HCT116 (cell line): ENCODE data around the gene CAPN2. TPM values are rescaled to one million over a fixed set of nuclear protein-coding genes. Genes with fewer than 3 reads are reported as not detected.

Experiments
- ATAC-seq: fragments of 200-7000 bp; cut with Tn5 transposase; 2 replicates; pipeline ENCODE4 v1.9.1; 2020; ENCODE audit warnings: mild to moderate bottlenecking, moderate library complexity
- BruUV-seq: library from RNA; stranded (reverse); fragments of 400-500 nt; replicated peaks from 2 replicates; lab custom pipeline; 2021; lab: Mats Ljungman, UMichigan
- CTCF ChIA-PET: fragments of 300-600 bp; sonication (Branson Sonifier 250); formaldehyde crosslinking; loops from one replicate; lab custom pipeline; 2021; ENCODE audit warnings: antibody characterized with exemption; lab: Charles Lee
- POLR2A ChIA-PET: fragments of 300-600, 350-600 bp; sonication (Branson Sonifier 250); formaldehyde crosslinking; loops from one replicate; lab custom pipeline; 2021; ENCODE audit warnings: antibody characterized with exemption; lab: Charles Lee
- RAD21 ChIA-PET, 2 experiments: fragments of 300-600 bp; sonication (Branson Sonifier 250); formaldehyde crosslinking; loops; one replicate each; lab custom pipeline; 2023; ENCODE audit warnings: low total read pairs in 2 of 2; ENCODE audit not compliant: uncharacterized antibody in 2 of 2, unreplicated experiment in 2 of 2, low non-redundant PET in 1 of 2; lab: Charles Lee
- DNase-seq: peaks from one replicate; pipeline ENCODE4 v3.0.0-alpha.2; 2010; ENCODE audit warnings: low read depth, low spot score
- H2AFZ ChIP-seq: fragments of 200-600 bp; shearing (Covaris generic), sonication (generic); 2 replicates; pipeline ENCODE4 v1.6.1; 2017; ENCODE audit warnings: low read depth, mixed run types, mixed read lengths, antibody characterized with exemption, low read length; ENCODE audit not compliant: poor library complexity, severe bottlenecking
- H3K27ac ChIP-seq: 2 replicates; pipeline ENCODE4 v1.5.1; 2012; ENCODE audit warnings: low read depth, low read length
- H3K27me3 ChIP-seq: fragments of 200-600 bp; sonication (generic); 2 replicates; pipeline ENCODE4 v1.6.1; 2016; ENCODE audit warnings: mixed run types, low read length, mixed read lengths; ENCODE audit not compliant: insufficient read depth
- H3K36me3 ChIP-seq, 2 experiments: fragments of 200-500 bp in 1 of 2; fragments of 200-600 bp in 1 of 2; sonication (Bioruptor generic) in 1 of 2; sonication (generic) in 1 of 2; 2 replicates each; pipeline versions ENCODE4 v1.5.1 to v1.6.1; 2014 to 2016; ENCODE audit warnings: low read length in 2 of 2, inconsistent platforms in 1 of 2, mixed read lengths in 1 of 2, mixed run types in 1 of 2; ENCODE audit not compliant: insufficient read depth in 2 of 2, control insufficient read depth in 1 of 2
- H3K4me1 ChIP-seq, 2 experiments: fragments of 200-600 bp in 1 of 2; sonication (generic) in 1 of 2; 2 replicates each; pipeline versions ENCODE4 v1.5.1 to v1.6.1; 2012 to 2017; ENCODE audit warnings: low read length in 2 of 2, inconsistent platforms in 1 of 2, mild to moderate bottlenecking in 1 of 2, mixed read lengths in 1 of 2, mixed run types in 1 of 2, moderate library complexity in 1 of 2; ENCODE audit not compliant: insufficient read depth in 2 of 2, control insufficient read depth in 1 of 2
- H3K4me2 ChIP-seq: fragments of 200-600 bp; sonication (generic); 2 replicates; pipeline ENCODE4 v1.6.1; 2017; ENCODE audit warnings: mixed run types, low read length, mixed read lengths
- H3K4me3 ChIP-seq, 2 experiments: fragments of 200-600 bp in 1 of 2; sonication (generic) in 1 of 2; replicated peaks in 1 of 2; 2 replicates each; pipeline ENCODE4 v1.5.1; 2011 to 2016; ENCODE audit warnings: low read length in 2 of 2, control low read depth in 1 of 2, low read depth in 1 of 2, mild to moderate bottlenecking in 1 of 2, mixed read lengths in 1 of 2, mixed run types in 1 of 2
- H3K79me2 ChIP-seq: fragments of 200-600 bp; sonication (generic); 2 replicates; pipeline ENCODE4 v1.6.1; 2017; ENCODE audit warnings: mild to moderate bottlenecking, mixed run types, low read length, moderate library complexity, mixed read lengths; ENCODE audit not compliant: insufficient read depth
- H3K9ac ChIP-seq: fragments of 200-600 bp; sonication (generic); 2 replicates; pipeline ENCODE4 v1.6.1; 2016; ENCODE audit warnings: low read length, mixed read lengths
- H3K9me2 ChIP-seq: fragments of 200-600 bp; sonication (generic), shearing (Covaris generic); 2 replicates; pipeline ENCODE4 v1.6.1; 2017; ENCODE audit warnings: mixed run types, mild to moderate bottlenecking, moderate library complexity; ENCODE audit not compliant: insufficient read depth
- H3K9me3 ChIP-seq, 2 experiments: fragments of 200-500 bp in 1 of 2; fragments of 200-600 bp in 1 of 2; sonication (Bioruptor generic) in 1 of 2; sonication (generic) in 1 of 2; 2 replicates each; pipeline ENCODE4 v1.6.1; 2014 to 2017; ENCODE audit warnings: low read length in 2 of 2, mixed read lengths in 2 of 2, inconsistent platforms in 1 of 2, low read depth in 1 of 2, mild to moderate bottlenecking in 1 of 2, mixed run types in 1 of 2, moderate library complexity in 1 of 2; ENCODE audit not compliant: control insufficient read depth in 1 of 2, insufficient read depth in 1 of 2
- H4K20me1 ChIP-seq: fragments of 200-600 bp; sonication (generic), shearing (Covaris generic); 2 replicates; pipeline ENCODE4 v1.6.1; 2017; ENCODE audit warnings: mixed run types, mild to moderate bottlenecking, moderate library complexity; ENCODE audit not compliant: insufficient read depth
- EGR1 ChIP-seq: IDR thresholded peaks from 2 replicates; pipeline ENCODE4 v1.6.1; 2012; ENCODE audit warnings: low read depth
- EZH2 ChIP-seq: fragments of 200-600 bp; sonication (generic); IDR thresholded peaks from 2 replicates; pipeline ENCODE4 v1.6.1; 2017; ENCODE audit warnings: antibody characterized with exemption, mixed run types
- EZH2phosphoT487 ChIP-seq: fragments of 200-600 bp; IDR thresholded peaks from 2 replicates; pipeline ENCODE4 v1.6.1; 2018; ENCODE audit warnings: antibody characterized with exemption, borderline replicate concordance
- JUND ChIP-seq: IDR thresholded peaks from 2 replicates; pipeline ENCODE4 v1.6.1; 2012
- POLR2AphosphoS5 ChIP-seq: IDR thresholded peaks from 2 replicates; pipeline ENCODE4 v1.6.1; 2011; ENCODE audit warnings: mild to moderate bottlenecking, low read depth, low read length, moderate library complexity
- RAD21 ChIP-seq: IDR thresholded peaks from 2 replicates; pipeline ENCODE4 v1.6.1; 2012; ENCODE audit warnings: low read depth, mild to moderate bottlenecking
- SIN3A ChIP-seq: IDR thresholded peaks from 2 replicates; pipeline ENCODE4 v1.6.1; 2012; ENCODE audit warnings: low read depth
- SRF ChIP-seq: IDR thresholded peaks from 2 replicates; pipeline ENCODE4 v1.6.1; 2012; ENCODE audit warnings: low read depth
- TCF7L2 ChIP-seq: IDR thresholded peaks from 2 replicates; pipeline ENCODE4 v1.7.0; 2011; ENCODE audit warnings: borderline replicate concordance, inconsistent platforms; ENCODE audit not compliant: insufficient read depth, insufficient read length; ENCODE audit errors: extremely low read depth
- ZFX ChIP-seq: fragments of 450-650 bp; IDR thresholded peaks from 2 replicates; pipeline ENCODE4 v1.6.1; 2017
- ZNF274 ChIP-seq: fragments of 200-500 bp; sonication (Bioruptor generic); IDR thresholded peaks from 2 replicates; pipeline ENCODE4 v1.6.1; 2014; ENCODE audit warnings: mild to moderate bottlenecking, low read depth, low read length, inconsistent platforms
- intact Hi-C: fragments of 100-400 bp; cut with micrococcal nuclease; formaldehyde crosslinking; loops from 2 replicates; pipeline ENCODE4 v1.10.0; 2022
- total RNA-seq: library from RNA; stranded (reverse); gene quantifications from one replicate; pipeline ENCODE4 v1.2.1, GENCODE V29; 2021; ENCODE audit not compliant: unreplicated experiment
- TF ChIP-seq, protein P1 (sequence below): IDR thresholded peaks from 2 replicates; pipeline ENCODE4 v1.6.1; 2012; ENCODE audit warnings: low read depth
- TF ChIP-seq, protein P2 (sequence below): IDR thresholded peaks from 2 replicates; pipeline ENCODE4 v1.6.1; 2012

Gene CAPN2
- total RNA-seq, 1 experiment from 2014 or later, result 173 TPM

DNA sequence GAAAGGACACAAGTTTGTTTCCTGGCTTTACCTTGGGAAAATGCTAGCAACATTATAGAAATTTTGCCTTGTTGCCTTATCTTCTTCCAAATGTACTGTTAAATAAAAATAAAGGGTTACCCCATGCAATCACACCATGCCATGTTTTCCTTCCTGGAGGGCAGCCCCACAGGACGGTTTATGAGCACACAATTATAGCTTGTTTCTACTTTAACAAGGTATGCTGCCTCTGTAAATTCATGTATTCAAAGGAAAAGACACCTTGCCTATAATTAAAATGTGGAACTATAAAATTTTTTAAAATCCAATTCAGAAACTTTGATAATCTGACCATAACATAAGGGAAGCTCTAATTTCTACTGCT, 63.4 kb downstream of the CAPN2 start:
- H3K4me1 ChIP-seq, result peaks cover 21 to 51% of the 10 kb centered on the region in 2 experiments
- no peaks in the 10 kb centered on the region for H3K9me2 ChIP-seq
- peak overlapping the region; percentile 46 for H3K4me2 ChIP-seq
- CTCF ChIA-PET, result no interaction called here
- H3K36me3 ChIP-seq, result peaks cover 23 to 47% of the 10 kb centered on the region in 2 experiments; a peak in 3 of 4 replicates
- POLR2A ChIA-PET, result interaction anchor here (1.1 kb wide), 1 partner anchor 75 kb away, joined by 3 read pairs; no protein-coding TSS in a partner anchor
- no peaks in the 10 kb centered on the region; the same call in 1 of the 2 replicates for H3K79me2 ChIP-seq
- no peak overlapping the region for H3K4me3 ChIP-seq
- intact Hi-C loops, result no loop called here
- no peaks in the 10 kb centered on the region for H3K27me3 ChIP-seq
- no peak overlapping the region for H2AFZ ChIP-seq
- H4K20me1 ChIP-seq, result no peaks in the 10 kb centered on the region
- no TSS peak for BruUV-seq
- H3K9ac ChIP-seq, result peak overlapping the region; percentile 1; the same call in 1 of the 2 replicates
- TF ChIP-seq EGR1 (no peak), ZFX (no peak), ZNF274 (no peak), RAD21 (no peak), JUND (no peak), EZH2 (no peak), EZH2phosphoT487 (no peak), SIN3A (no peak), SRF (no peak), TCF7L2 (no peak), POLR2AphosphoS5 (no peak)
- TF ChIP-seq, protein P1, sequence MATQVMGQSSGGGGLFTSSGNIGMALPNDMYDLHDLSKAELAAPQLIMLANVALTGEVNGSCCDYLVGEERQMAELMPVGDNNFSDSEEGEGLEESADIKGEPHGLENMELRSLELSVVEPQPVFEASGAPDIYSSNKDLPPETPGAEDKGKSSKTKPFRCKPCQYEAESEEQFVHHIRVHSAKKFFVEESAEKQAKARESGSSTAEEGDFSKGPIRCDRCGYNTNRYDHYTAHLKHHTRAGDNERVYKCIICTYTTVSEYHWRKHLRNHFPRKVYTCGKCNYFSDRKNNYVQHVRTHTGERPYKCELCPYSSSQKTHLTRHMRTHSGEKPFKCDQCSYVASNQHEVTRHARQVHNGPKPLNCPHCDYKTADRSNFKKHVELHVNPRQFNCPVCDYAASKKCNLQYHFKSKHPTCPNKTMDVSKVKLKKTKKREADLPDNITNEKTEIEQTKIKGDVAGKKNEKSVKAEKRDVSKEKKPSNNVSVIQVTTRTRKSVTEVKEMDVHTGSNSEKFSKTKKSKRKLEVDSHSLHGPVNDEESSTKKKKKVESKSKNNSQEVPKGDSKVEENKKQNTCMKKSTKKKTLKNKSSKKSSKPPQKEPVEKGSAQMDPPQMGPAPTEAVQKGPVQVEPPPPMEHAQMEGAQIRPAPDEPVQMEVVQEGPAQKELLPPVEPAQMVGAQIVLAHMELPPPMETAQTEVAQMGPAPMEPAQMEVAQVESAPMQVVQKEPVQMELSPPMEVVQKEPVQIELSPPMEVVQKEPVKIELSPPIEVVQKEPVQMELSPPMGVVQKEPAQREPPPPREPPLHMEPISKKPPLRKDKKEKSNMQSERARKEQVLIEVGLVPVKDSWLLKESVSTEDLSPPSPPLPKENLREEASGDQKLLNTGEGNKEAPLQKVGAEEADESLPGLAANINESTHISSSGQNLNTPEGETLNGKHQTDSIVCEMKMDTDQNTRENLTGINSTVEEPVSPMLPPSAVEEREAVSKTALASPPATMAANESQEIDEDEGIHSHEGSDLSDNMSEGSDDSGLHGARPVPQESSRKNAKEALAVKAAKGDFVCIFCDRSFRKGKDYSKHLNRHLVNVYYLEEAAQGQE, result no peak
- TF ChIP-seq, protein P2, sequence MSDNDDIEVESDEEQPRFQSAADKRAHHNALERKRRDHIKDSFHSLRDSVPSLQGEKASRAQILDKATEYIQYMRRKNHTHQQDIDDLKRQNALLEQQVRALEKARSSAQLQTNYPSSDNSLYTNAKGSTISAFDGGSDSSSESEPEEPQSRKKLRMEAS, result no peak
- ATAC-seq, result no peak
- peak overlapping the region; percentile 14; the same call in 1 of the 2 replicates for H3K27ac ChIP-seq
- no peaks in the 10 kb centered on the region for H3K9me3 ChIP-seq
- DNase-seq, result no peak
- RAD21 ChIA-PET, result no interaction called here
